HCT116 (cell line): ENCODE data around the gene FAM47B.

Experiments used
- CEBPB ChIP-seq: IDR thresholded peaks from 2 replicates; pipeline ENCODE4 v1.6.1; 2012; ENCODE audit warnings: low read depth
- EZH2 ChIP-seq: fragments of 200-600 bp; sonication (generic); IDR thresholded peaks from 2 replicates; pipeline ENCODE4 v1.6.1; 2017; ENCODE audit warnings: antibody characterized with exemption, mixed run types
- POLR2A ChIP-seq: IDR thresholded peaks from 2 replicates; pipeline ENCODE4 v1.7.0; 2011; ENCODE audit warnings: borderline replicate concordance; ENCODE audit not compliant: insufficient read depth, insufficient read length; ENCODE audit errors: extremely low read depth
- RAD21 ChIP-seq: IDR thresholded peaks from 2 replicates; pipeline ENCODE4 v1.6.1; 2012; ENCODE audit warnings: low read depth, mild to moderate bottlenecking
- SP1 ChIP-seq: IDR thresholded peaks from 2 replicates; pipeline ENCODE4 v1.6.1; 2012; ENCODE audit warnings: low read depth
- YY1 ChIP-seq: IDR thresholded peaks from 2 replicates; pipeline ENCODE4 v1.6.1; 2011; ENCODE audit warnings: low read length, low read depth, moderate library complexity, mild to moderate bottlenecking; ENCODE audit not compliant: insufficient replicate concordance; ENCODE audit errors: extremely low read depth
- ZNF274 ChIP-seq: fragments of 200-500 bp; sonication (Bioruptor generic); IDR thresholded peaks from 2 replicates; pipeline ENCODE4 v1.6.1; 2014; ENCODE audit warnings: mild to moderate bottlenecking, low read depth, low read length, inconsistent platforms
- TF ChIP-seq, protein P1 (sequence below), 3 experiments: fragments of 200-600 bp in 1 of 3; sonication (generic) in 1 of 3; IDR thresholded peaks in 2 of 3; conservative IDR thresholded peaks in 1 of 3; 2 replicates each; pipeline ENCODE4 v1.5.1; 2012 to 2017; ENCODE audit warnings: low read depth in 2 of 3, low read length in 2 of 3, antibody characterized with exemption in 1 of 3, borderline replicate concordance in 1 of 3, control low read depth in 1 of 3, mild to moderate bottlenecking in 1 of 3, mixed read lengths in 1 of 3, mixed run types in 1 of 3, moderate library complexity in 1 of 3; ENCODE audit not compliant: insufficient read depth in 1 of 3

DNA sequence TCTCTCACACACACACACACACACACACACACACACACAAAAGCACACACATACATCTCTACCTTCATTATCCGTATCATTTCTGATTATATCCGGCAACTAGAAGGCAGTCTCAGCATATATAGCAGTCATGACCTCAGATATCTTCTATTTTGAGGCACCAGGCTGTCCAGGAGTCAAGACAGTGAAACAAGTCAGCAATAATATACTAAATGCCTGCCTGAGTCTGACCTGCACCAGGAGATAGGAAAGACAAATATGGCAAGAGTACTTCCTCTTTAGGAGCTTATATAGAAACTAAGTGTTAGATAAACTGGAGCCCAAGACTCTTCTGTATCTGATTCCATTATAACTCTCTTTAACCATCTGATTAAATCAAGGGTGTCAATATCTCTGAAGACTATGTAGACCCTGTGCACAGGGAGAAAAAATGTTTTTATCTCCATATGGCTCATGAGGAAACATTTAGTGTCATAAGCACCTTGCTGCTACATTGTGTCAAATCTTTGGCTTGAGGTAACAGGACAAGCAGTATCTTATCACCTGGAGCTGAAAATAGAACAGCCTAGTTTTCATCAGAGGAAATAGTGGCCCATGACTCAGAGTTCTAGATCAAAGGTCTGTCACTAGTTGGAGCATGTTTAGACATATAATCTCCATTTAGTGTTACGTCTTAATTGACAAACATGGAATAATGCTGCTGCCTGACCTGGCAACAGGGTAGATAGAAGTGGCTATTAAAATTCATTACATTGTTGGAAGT is 27.0 kb upstream of the FAM47B start:
- TF ChIP-seq POLR2A = no peak
- no peak for TF ChIP-seq RAD21
- TF ChIP-seq, protein P1, sequence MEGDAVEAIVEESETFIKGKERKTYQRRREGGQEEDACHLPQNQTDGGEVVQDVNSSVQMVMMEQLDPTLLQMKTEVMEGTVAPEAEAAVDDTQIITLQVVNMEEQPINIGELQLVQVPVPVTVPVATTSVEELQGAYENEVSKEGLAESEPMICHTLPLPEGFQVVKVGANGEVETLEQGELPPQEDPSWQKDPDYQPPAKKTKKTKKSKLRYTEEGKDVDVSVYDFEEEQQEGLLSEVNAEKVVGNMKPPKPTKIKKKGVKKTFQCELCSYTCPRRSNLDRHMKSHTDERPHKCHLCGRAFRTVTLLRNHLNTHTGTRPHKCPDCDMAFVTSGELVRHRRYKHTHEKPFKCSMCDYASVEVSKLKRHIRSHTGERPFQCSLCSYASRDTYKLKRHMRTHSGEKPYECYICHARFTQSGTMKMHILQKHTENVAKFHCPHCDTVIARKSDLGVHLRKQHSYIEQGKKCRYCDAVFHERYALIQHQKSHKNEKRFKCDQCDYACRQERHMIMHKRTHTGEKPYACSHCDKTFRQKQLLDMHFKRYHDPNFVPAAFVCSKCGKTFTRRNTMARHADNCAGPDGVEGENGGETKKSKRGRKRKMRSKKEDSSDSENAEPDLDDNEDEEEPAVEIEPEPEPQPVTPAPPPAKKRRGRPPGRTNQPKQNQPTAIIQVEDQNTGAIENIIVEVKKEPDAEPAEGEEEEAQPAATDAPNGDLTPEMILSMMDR (IDR thresholded peaks at IDR 0.05 in 2 of 3, conservative IDR thresholded peaks at IDR 0.05 in 1 of 3; ENCODE audit: borderline replicate concordance in 1 of 3, insufficient read depth in 1 of 3, low read depth in 2 of 3, low read length in 2 of 3) = no peak
- no peak for TF ChIP-seq ZNF274
- TF ChIP-seq EZH2 = no peak
- TF ChIP-seq SP1 = no peak
- no peak for TF ChIP-seq CEBPB
- TF ChIP-seq YY1 = no peak
